Epithelial cell of prostate (primary cell): ENCODE measurements around the gene FBXO2.
"Not testable (repeated sequence)": the region's sequence is repeated elsewhere in the genome, so short reads cannot be mapped to it uniquely, and the experiment has no call there.

Experiments
- DNase-seq: peaks from one replicate; pipeline ENCODE4 v3.0.0-alpha.2; 2011; ENCODE audit warnings: low read depth, low spot score
- H3K27ac ChIP-seq: fragments of 450-650 bp; 2 replicates; pipeline ENCODE4 v1.5.1; 2017; ENCODE audit warnings: mild to moderate bottlenecking

FBXO2 gene

DNA sequence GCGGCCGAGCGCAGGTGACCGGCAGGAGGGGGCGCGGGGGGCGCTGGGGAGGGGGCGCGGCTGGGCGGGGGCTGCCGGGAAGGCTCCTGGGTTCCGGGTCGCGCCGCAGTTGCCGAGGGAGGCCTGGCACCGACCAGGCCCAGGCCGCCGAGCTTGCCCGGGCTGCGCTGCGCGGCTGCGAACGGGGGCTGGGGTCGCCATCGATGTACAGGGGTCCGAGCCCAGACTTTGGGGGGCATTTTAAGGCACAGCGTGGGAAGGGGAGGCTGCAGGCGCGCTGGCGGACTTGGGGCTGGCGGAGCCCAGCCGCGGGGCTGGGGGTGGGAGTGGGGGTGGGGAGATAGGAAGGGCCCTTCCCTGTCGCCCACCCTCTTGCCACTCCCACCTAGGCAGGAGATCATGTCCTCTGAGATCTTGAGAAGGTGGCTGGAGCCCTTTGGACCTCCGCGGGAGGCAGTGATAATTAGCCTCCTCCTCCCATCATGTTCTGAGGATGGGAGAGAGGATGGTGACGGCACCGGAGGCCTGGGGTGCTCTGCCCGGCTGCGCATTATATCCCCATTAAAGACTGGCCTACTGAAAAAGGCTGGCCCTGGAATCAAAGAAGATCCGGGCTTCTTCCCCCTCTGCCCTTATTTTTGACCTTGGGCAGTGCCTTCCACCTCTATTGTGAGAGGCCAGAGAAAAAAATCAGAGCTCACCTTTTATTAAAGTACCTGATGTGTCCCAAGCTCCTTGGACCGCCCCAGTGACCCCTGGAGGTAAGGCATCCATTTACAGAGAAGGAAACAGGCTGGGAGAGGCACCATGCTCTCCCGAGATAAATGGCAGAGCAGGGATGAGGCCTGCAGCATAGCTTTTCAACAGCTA lies 945 bp upstream of the FBXO2 start:
- no peak overlapping the region for H3K27ac ChIP-seq

DNA sequence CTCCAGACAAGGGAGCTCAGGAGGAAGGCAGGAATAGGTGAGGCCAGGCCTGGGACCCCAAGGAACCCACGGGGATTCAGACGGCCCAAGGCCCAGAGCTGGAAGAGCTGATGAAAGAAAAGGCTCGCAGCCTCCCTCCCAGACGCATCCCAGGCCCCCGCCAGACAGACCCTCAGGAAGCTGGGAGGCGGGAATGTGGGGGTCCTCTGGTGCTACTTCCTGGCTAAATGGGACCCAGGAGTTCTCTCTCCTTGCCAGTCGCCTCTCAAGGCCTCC lies 430 bp downstream of the FBXO2 start:
- peak overlapping the region; percentile 47 for H3K27ac ChIP-seq
- no peak for DNase-seq

More for the DNA sequence above, 945 bp upstream of the FBXO2 start:
- DNase-seq = no peak

DNA sequence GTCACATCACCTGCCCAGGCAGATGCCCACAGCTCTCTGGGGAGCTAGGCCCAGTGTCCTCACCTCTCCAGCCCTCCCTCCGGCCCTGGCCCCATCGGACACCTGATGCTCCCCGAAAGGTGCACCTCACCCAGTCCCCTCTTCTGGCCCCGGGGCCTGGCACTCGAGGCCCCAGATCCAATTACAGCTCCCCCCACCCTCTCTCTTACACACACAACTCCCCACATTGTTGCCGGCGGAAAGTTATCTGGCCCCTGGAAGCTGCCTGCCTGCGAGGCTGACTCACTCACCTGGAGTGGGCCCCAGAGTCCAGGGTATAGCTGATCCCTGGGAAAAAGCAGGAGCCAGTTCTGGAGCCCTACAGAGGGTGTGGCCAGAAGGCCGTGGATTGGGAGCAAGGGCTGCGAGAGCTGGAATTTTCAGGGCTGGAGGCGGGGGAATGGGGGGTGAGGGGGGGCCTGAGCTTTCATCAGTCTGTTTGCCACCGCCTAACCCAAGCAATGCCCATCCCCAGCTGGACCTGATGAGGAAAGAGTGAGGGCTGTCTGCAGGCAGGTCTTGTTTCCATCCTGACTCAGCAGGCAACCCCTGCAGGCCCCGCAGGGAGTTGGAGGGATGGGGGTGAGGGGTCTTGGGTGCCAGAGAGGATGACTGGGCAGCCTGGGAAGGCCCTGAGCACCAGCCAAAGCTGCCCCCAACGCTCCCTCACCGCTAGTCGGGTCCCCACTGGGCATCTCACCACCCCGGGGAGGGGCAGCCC lies 948 bp downstream of the FBXO2 start:
- DNase-seq = no peak
- peak overlapping the region; percentile 47 for H3K27ac ChIP-seq

DNA sequence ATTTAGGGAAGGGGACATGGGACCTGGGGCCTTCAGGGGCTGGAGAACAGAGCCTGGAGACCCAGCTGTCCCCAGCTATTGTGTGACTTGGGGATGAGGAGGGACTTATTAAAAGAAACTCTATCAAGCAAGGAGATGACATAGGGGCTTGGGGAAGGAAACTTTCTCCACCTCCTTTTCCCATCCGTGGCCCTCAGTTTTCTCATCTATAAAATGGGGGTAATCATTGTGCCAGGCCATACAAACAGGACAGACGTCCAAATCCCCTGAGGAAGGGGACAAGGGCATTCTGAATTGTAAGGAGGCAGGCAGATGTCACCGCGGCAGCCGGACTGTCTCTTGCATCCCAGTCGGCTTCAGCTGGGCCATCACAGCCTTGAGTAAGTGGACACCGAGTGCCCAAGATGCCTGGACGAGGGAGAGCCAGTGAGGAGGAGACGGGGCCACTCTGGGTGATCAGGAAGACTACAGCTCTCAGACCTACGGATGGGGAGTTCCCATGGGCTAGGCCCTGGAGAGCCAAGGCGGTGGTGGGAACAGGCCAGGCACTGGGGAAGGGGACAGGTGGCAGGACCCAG lies 1.9 kb downstream of the FBXO2 start:
- no peak for DNase-seq
- no peak overlapping the region for H3K27ac ChIP-seq

DNA sequence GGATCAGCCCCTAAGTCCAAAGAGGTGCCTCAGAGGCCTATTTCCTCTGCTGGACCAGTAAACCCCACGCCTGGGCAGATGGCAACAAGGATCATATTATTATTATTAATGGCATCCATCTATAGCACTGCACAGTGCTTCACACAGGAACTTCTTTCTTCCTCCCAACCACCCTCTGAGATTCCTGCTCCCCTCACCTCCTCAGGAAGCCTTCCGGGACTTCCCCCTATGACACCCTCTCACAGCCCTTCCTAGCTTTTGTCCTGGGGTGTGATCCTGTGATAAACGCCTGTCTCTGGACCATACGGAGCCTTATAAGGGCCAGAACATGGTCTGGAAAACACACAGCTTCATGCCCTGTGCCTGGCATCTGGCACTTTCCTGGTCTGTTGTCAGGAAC lies 3.2 kb downstream of the FBXO2 start:
- H3K27ac ChIP-seq = no peak overlapping the region

DNA sequence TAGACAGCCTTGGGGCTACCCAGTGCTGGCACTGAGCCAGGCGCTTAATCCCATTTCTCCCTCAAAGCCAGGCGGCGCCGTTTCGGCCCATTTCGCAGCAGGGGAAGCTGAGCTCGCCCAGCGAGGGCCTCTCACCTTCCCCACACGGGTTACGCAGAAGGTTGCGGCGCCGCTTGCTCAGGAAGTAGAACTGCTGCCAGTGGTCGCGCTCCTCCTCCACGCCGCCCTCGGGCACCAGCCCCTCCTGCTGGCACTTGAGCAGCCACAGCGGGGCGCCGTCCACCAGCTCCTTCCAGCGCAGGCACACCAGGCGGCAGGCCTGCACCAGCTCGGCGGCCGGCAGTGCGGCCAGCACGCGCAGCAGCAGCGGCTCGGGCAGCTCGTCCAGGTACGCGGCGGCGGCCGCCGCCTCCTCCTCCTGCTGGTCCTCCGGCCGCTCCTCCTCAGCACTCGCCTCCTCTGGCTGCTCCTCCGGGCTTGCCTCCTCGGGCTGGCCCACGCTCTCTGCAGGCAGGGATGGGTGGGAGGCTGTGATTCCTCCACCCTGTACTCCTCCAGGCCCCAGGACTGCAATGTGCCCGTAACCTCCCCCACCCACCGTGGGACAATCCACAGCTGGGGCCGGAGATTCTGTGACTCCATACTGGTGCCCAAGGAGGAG lies 3.8 kb downstream of the FBXO2 start:
- no peak overlapping the region for H3K27ac ChIP-seq
- DNase-seq = no peak

More for the DNA sequence above, 3.2 kb downstream of the FBXO2 start:
- DNase-seq = no peak

DNA sequence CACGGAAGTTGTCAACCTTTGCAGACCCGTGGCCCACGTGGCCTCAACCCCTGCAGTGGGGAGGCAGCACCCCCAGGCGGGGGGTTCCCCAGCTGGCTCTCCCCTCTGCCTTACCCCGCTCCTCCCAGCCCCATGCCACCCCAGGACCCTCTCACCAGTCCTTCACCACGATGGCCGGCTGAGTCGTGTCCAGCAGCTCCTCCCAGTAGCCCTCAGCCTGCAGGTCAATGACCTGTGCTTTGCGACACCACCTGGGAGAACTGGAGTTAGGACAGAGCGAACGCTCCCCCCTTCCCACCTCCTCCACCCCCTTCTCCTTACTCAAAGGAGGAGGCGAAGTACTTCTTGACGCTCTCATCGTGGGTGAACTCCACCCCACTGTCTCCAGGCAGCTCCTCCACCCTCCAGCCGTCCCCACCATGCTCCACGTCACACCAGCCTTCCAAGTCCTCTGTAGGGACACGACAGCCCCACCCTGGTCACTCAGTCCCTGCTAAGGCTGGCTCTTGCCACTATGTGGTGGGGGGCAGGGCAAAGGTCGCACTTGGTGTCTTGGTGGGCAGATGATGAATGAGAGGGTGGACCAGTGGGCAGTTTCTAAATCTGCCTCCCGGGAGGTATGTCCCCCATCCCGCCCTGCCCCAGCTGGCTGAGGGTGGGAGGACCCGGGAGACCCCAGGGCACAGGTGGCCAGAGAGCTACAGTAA lies 4.5 kb downstream of the FBXO2 start:
- no peak for DNase-seq
- no peak overlapping the region for H3K27ac ChIP-seq

DNA sequence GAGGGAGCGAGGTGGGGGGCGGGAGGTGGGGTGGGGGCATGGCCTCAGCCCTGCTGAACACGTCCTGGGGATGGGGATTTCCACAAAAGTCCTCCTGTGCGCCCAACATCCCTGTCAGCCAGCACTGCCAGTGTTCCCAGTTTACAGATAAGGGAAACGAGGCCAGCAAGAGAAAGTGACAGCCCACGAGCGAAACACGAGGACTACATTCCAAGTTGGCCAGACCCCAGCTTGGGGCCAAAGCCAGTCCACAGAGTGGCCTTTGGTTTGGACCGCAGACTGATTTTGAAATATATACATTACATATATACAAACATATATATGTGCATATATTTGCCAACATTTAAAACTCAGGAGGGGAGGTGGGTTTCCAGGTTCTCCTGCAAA lies 5.0 kb downstream of the FBXO2 start:
- H3K27ac ChIP-seq = no peak overlapping the region
- no peak for DNase-seq

DNA sequence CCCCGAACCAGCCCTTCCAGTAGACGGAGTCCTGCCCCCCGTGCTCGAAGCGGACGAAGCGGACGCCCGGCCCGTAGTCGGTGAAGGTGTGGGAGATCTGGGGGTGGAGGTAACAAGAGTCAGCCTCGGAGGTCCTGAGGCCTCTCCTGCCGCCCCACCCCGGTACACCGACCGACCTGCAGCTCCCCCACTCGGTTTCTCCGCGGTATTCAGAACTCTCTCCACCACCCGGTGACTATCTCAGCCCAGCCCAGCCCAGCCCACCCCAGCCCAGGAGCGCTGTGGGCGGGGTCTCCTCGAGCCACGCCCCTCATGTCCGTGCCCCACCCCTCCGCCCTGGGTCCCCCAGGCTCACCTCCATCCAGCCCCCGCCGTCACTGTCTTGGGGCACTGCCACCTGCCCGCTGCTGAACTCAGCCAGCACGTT lies 5.5 kb downstream of the FBXO2 start:
- no peak for DNase-seq
- H3K27ac ChIP-seq = no peak overlapping the region

DNA sequence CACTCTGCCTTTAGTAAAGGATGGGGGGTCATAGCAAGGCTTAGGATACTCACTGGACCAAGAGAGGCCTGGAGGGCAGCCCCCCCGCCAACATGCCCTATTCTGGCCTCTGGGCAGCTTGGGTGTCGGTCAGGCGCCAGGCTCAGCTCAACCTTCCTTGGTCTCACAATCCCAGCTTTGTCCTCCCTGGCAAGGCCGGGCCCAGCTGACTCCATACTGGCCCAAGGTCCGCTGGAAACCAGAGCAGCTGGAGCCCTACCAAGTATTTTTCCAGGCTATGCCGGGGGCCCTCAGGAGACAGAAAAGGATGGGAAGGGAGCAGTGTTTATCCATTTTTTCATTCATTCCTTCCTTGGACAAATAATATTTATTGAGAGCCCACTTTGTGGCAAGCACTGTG lies 6.2 kb downstream of the FBXO2 start:
- no peak overlapping the region for H3K27ac ChIP-seq
- no peak for DNase-seq

DNA sequence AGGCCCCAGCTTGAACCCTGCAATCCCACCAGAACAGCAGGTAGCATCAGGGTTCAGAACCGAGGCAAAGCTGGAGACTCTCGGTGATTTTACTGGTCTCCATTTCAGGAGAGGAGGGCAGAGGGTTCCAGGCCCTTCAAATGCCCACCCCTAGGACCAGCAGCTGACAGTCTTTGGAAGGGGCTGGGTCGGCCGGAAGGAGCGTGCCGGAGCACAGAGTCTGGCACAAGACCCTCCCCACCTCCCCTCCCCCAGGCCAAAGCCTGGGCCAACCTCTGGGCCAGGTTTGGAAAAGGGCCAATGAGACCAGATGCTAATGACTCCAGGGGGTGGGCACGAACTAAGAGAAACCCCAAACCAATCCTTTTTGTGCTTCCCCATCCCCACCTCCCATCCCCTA lies 6.9 kb downstream of the FBXO2 start:
- no peak for DNase-seq
- H3K27ac ChIP-seq = no peak overlapping the region

DNA sequence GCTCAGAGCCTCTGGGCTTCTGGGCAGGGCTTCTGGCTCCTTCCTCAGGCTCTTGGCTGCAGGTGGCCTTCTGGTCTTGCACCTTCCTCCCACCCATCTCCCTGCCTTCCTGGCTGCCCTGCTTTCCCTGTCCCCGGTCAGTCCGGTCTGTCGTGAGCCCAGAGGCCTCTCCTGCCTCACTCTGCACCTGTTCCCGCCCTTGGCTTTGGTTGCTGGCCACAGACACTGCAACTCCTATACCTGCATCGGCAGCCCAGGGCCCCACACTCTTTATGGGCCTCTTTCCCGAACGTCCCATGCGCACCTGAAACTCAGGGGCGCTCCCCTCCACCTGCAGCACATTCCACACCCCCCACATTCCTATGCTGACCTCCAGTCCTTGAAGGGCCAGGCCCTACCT lies 7.9 kb downstream of the FBXO2 start:
- H3K27ac ChIP-seq = no peak overlapping the region
- DNase-seq = no peak

DNA sequence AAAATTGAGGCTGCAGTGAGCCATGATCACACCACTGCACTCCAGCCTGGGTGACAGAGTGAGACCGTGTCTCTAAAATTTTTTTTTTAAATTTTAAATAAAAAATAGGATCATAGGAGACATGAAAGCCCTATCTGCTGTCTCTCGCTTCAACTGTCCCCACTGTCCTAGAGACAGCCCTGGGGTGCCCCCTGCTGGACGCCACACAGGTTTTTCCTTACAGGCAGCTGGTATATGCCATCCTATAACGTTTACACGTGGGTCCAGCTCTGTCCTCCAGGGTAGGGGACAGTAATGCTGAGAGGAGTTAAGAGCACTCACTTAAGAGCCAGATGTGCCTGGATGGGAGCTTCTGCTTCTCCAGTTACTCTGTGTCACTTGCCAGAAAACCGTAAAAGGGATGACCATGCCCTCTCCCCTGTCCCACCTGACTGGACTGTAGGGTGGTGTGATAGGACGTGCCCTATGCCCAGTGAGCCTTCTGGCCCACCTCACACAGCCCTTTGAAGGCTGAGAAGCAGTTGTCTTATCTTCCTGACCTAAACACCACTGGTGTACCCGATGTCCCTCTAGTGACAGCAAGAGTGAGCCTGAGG lies 8.5 kb downstream of the FBXO2 start:
- no peak for DNase-seq

DNA sequence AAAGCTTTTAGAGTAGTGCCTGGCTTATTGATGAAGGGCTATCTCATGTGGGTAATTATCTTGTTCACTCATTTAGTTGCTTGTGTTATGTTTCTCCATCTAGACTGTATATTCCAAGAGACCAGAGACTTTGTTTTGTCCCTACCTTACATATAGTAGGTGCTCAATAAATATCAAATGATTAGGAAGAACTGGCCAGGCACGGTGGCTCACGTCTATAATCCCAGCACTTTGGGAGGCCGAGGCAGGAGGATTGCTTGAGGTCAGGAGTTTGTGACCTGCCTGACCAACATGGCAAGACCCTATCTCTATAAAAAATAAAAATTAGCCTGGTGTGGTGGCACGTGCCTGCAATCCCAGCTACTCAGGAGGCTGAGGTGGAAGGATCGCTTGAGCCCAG lies 9.0 kb downstream of the FBXO2 start:
- DNase-seq = no peak
- no peak overlapping the region for H3K27ac ChIP-seq

More for the DNA sequence above, 8.5 kb downstream of the FBXO2 start:
- H3K27ac ChIP-seq = no peak overlapping the region

DNA sequence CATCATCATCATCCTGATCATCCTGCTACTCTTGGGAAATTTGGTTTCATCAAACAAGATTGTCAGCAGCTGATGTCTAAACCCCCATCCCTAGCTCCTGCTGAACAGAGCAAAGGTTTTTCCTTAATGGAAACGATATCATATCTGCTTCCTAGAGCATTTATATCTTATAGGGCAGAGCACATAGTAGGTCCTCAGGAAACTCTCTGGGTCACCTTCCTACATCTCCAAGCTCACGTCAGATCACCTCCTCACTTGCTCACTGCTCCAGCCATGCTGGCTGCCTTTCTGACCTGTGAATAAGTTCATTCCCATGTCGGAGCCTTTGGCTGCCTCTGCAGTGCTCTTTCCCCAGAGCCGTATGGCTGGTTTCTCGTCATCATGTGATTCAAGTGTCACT lies 10.4 kb downstream of the FBXO2 start:
- no peak overlapping the region for H3K27ac ChIP-seq
- DNase-seq = no peak

DNA sequence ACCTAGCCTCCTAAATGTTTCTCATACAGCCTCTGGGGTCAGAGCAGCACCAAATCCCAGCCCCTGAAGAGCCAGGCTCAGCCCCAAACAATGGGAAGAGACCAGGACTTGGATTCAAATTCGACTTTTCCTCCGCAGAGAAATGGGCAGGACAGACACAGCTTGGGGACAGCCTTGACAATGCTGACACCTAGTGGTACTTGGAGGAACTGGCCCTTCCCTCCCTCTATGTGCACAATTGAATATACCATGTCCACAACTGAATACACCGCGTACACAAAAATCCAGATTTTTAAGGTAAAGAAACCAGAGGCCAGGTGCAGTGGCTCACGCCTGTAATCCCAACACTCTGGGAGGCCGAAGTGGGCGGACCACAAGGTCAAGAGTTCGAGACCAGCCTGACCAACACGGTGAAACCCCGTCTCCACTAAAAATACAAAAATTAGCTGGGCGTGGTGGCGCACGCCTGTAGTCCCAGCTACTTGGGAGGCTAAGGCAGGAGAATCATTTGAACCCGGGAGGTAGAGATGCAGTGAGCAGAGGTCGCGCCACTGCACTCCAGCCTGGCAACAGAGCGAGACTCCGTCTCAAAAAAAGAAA lies 11.7 kb downstream of the FBXO2 start:
- DNase-seq, H3K27ac ChIP-seq: not testable (repeated sequence)

DNA sequence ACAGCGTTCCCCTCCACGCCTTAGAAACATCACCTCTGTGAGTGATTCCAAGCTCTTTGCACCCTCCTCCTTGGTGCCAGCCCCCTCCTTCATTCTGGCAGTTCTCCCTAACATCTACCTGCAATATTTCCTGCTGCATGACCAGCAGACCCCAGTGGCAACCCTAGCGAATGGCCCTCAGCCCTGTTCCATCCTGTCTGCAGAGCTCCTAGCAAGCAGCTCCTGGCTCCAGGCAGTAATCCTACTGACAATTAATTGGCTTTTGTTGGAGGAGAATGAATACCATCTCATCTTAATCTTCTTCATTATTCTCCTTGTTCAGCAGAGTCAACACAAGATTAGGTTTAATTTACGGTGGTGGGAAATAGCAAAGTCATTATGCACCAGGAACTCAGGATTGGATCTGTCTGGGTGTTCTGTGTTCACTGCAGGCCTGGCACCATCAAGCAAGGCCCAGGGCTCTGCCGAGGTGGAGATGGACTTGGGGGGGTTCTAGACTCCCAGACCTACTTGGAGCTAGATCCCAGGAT lies 12.4 kb downstream of the FBXO2 start:
- no peak for DNase-seq
- H3K27ac ChIP-seq = no peak overlapping the region

DNA sequence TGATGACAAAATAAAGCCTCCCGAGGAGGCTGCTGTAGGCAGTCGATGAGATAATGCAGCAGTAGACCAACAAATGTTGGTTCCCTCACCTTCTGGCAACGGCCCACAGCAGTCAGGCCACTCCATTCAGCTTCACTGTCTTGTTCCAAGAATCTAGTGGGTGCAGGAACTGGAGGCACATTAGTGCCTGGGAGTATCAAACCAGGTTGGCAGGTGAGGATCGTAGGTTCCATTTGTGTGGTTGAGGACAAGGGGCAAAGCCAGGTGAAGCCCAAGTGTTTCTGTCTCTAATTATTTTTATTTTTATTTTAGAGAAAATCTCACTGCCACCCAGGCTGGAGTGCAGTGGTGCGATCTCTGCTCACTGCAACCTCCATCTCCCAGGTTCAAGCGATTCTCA lies 13.3 kb downstream of the FBXO2 start:
- DNase-seq = no peak
- no peak overlapping the region for H3K27ac ChIP-seq

DNA sequence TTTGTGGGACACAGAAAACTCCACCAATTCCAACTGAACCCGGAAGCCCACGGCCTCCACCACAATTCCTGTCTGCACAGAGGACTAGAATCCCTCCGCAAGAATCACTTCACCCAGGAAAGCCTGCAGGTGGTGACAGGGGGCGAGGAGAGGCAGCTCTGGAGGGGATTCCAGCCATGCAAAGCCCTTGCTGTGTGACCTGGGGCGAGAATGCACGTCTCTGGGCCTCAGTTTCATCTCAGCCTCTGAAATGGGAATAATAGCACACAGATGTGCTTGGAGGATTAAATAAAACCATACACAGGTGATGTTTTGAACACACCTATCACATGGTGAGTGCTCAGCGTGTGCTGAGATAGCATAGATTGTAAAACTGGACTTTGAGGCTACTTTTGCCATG lies 14.1 kb downstream of the FBXO2 start:
- no peak overlapping the region for H3K27ac ChIP-seq
- no peak for DNase-seq
